Neuronal stem cell (in vitro differentiated cells): Measurements from ENCODE around the gene DNAAF8.

ENCODE experiments used
- DNase-seq: peaks from one replicate; pipeline ENCODE4 v3.0.0-alpha.2; 2013; ENCODE audit warnings: low spot score
- H2AFZ ChIP-seq: one replicate; pipeline ENCODE4 v1.6.1; 2013; ENCODE audit warnings: mild to moderate bottlenecking, low read length, inconsistent platforms
- H2AK5ac ChIP-seq: 2 replicates; pipeline ENCODE4 v1.6.1; 2013; ENCODE audit warnings: low read depth, mild to moderate bottlenecking, inconsistent platforms, low read length, moderate library complexity, mixed read lengths
- H2BK120ac ChIP-seq: 2 replicates; pipeline ENCODE4 v1.6.1; 2013; ENCODE audit warnings: low read depth, mild to moderate bottlenecking, inconsistent platforms, low read length, moderate library complexity, mixed read lengths
- H2BK12ac ChIP-seq: one replicate; pipeline ENCODE4 v1.6.1; 2013; ENCODE audit warnings: low read length, inconsistent platforms
- H2BK15ac ChIP-seq: 2 replicates; pipeline ENCODE4 v1.6.1; 2013; ENCODE audit warnings: mild to moderate bottlenecking, low read length, inconsistent platforms, mixed read lengths
- H2BK5ac ChIP-seq: one replicate; pipeline ENCODE4 v1.6.1; 2013; ENCODE audit warnings: inconsistent platforms, mild to moderate bottlenecking, low read length, moderate library complexity
- H3K14ac ChIP-seq: one replicate; pipeline ENCODE4 v1.6.1; 2013; ENCODE audit warnings: low read length, inconsistent platforms
- H3K18ac ChIP-seq: 2 replicates; pipeline ENCODE4 v1.6.1; 2013; ENCODE audit warnings: low read length, inconsistent platforms
- H3K23ac ChIP-seq: 2 replicates; pipeline ENCODE4 v1.6.1; 2013; ENCODE audit warnings: low read depth, mild to moderate bottlenecking, mixed read lengths, low read length, inconsistent platforms; ENCODE audit not compliant: poor library complexity
- H3K27ac ChIP-seq: replicated peaks from 3 replicates; pipeline ENCODE4 v1.5.1; 2013; ENCODE audit warnings: low read length, inconsistent platforms
- H3K27me3 ChIP-seq, 3 experiments: 2 replicates each; pipeline ENCODE4 v1.6.1; 2013; ENCODE audit warnings: low read length in 3 of 3, mild to moderate bottlenecking in 2 of 3, inconsistent platforms in 1 of 3, low read depth in 1 of 3, mixed read lengths in 1 of 3, moderate library complexity in 1 of 3; ENCODE audit not compliant: control insufficient read depth in 3 of 3, insufficient read depth in 3 of 3
- H3K36me3 ChIP-seq, 2 donors: replicated peaks in 1 of 2; 2 replicates each; pipeline ENCODE4 v1.6.1; 2013; ENCODE audit warnings: low read length in 2 of 2; ENCODE audit not compliant: control insufficient read depth in 2 of 2, insufficient read depth in 2 of 2
- H3K4ac ChIP-seq: 2 replicates; pipeline ENCODE4 v1.6.1; 2013; ENCODE audit warnings: inconsistent platforms, mild to moderate bottlenecking, low read length, moderate library complexity
- H3K4me1 ChIP-seq, 2 donors: 1 replicate in 1 of 2; 2 replicates in 1 of 2; pipeline ENCODE4 v1.6.1; 2013; ENCODE audit warnings: low read length in 2 of 2, low read depth in 1 of 2; ENCODE audit not compliant: control insufficient read depth in 2 of 2, insufficient read depth in 1 of 2
- H3K4me2 ChIP-seq: one replicate; pipeline ENCODE4 v1.6.1; 2013; ENCODE audit warnings: mild to moderate bottlenecking, low read length, inconsistent platforms; ENCODE audit not compliant: insufficient read depth, poor library complexity, severe bottlenecking
- H3K4me3 ChIP-seq, 2 donors: 2 replicates each; pipeline ENCODE4 v1.5.1; 2013; ENCODE audit warnings: low read length in 2 of 2, mild to moderate bottlenecking in 2 of 2, inconsistent platforms in 1 of 2, moderate library complexity in 1 of 2
- H3K79me1 ChIP-seq: one replicate; pipeline ENCODE4 v1.6.1; 2013; ENCODE audit warnings: low read depth, mild to moderate bottlenecking, inconsistent platforms, low read length, moderate library complexity
- H3K9ac ChIP-seq: one replicate; pipeline ENCODE4 v1.6.1; 2013; ENCODE audit warnings: mild to moderate bottlenecking, low read depth, low read length, inconsistent platforms; ENCODE audit not compliant: poor library complexity
- H3K9me3 ChIP-seq, 2 donors: replicated peaks in 1 of 2; 2 replicates each; pipeline versions ENCODE3 to v1.6.1; 2013; ENCODE audit warnings: low read length in 2 of 2, mild to moderate bottlenecking in 2 of 2, inconsistent platforms in 1 of 2, low read depth in 1 of 2, mixed read lengths in 1 of 2, moderate library complexity in 1 of 2; ENCODE audit not compliant: control insufficient read depth in 2 of 2, insufficient read depth in 1 of 2
- H4K8ac ChIP-seq: one replicate; pipeline ENCODE4 v1.6.1; 2013; ENCODE audit warnings: low read depth, mild to moderate bottlenecking, inconsistent platforms, low read length, moderate library complexity
- H4K91ac ChIP-seq: one replicate; pipeline ENCODE4 v1.6.1; 2013; ENCODE audit warnings: low read length, low read depth, mild to moderate bottlenecking, inconsistent platforms; ENCODE audit not compliant: poor library complexity
- WGBS, 2 donors: extraction: QIAGEN DNeasy Blood & Tissue Kit; methylation state at CpG; one replicate each; pipeline ENCODE4 v1.1.7; 2013; ENCODE audit warnings: missing lambda C conversion rate in 2 of 2, mixed read lengths in 1 of 2; ENCODE audit not compliant: insufficient read length in 2 of 2, insufficient replicate concordance in 1 of 2; ENCODE audit errors: extremely low coverage in 2 of 2; 5-methylcytosine and 5-hydroxymethylcytosine counted together

The DNAAF8 gene

GRCh38 chr16:4792951-4793513 is 58.7 kb downstream of the DNAAF8 start:
- Histone ChIP-seq H3K36me3 (peaks cover 3 to 4% of the 10 kb centered on the region in 2 donors), H3K27ac (no peak overlapping the region), H2BK12ac (no peak overlapping the region), H2AK5ac (no peak overlapping the region), H3K4ac (no peak overlapping the region), H2BK15ac (no peak overlapping the region), H3K23ac (no peak overlapping the region), H4K8ac (no peak overlapping the region), H4K91ac (no peak overlapping the region), H3K14ac (no peak overlapping the region), H3K9me3 (no peaks in the 10 kb centered on the region), H2BK5ac (no peak overlapping the region), H2AFZ (no peak overlapping the region), H2BK120ac (no peak overlapping the region), H3K9ac (no peak overlapping the region), H3K79me1 (no peaks in the 10 kb centered on the region), H3K18ac (no peak overlapping the region), H3K4me3 (no peak overlapping the region), H3K27me3 (peaks cover 0 to 2% (median 0%) of the 10 kb centered on the region in 3 experiments), H3K4me2 (no peak overlapping the region), H3K4me1 (peaks cover 3 to 4% of the 10 kb centered on the region in 2 donors)
- no peak for DNase-seq
- no CpG with 5 or more reads among the region's 13 CpGs for WGBS, 2 donors

- Histone ChIP-seq H3K79me1 (no peaks in the 10 kb centered on the region), H2BK12ac (peak within 1 kb of the TSS; percentile 22), H2AFZ (no peak within 1 kb of the TSS), H3K14ac (no peak within 1 kb of the TSS), H3K4me1 (no peaks in the 10 kb centered on the region), H2BK15ac (no peak within 1 kb of the TSS), H3K23ac (no peak within 1 kb of the TSS), H4K91ac (no peak within 1 kb of the TSS), H3K27me3 (peaks cover 0 to 2% (median 0%) of the 10 kb centered on the region in 3 experiments), H3K9me3 (no peaks in the 10 kb centered on the region), H3K4me3 (no peak within 1 kb of the TSS), H3K4me2 (no peak within 1 kb of the TSS), H2AK5ac (peak within 1 kb of the TSS; percentile 56), H3K27ac (no peak within 1 kb of the TSS), H4K8ac (peak within 1 kb of the TSS; percentile 82), H3K9ac (no peak within 1 kb of the TSS), H3K18ac (peak within 1 kb of the TSS; percentile 48), H3K4ac (no peak within 1 kb of the TSS), H3K36me3 (peaks cover 10 to 14% of the 10 kb centered on the region in 2 donors), H2BK120ac (no peak within 1 kb of the TSS), H2BK5ac (peak within 1 kb of the TSS; percentile 24)
- WGBS, 2 donors = no CpG with 5 or more reads among the region's 14 CpGs
- DNase-seq = no peak
These were observed 61.0 kb downstream of the DNAAF8 start, which contains the start of gene SMIM22 for GRCh38 chr16:4795181-4795827. Gene SMIM22, plus strand, starts transcription at chr16:4795369. Its CDS starts 366 bp downstream, at chr16:4795735.

- Histone ChIP-seq H2BK5ac (peak overlapping the region; percentile 24), H2AK5ac (no peak overlapping the region), H3K4me3 (no peak overlapping the region), H4K91ac (no peak overlapping the region), H3K4me1 (no peaks in the 10 kb centered on the region), H3K27ac (no peak overlapping the region), H2AFZ (no peak overlapping the region), H2BK15ac (no peak overlapping the region), H3K18ac (peak overlapping the region; percentile 48), H3K23ac (no peak overlapping the region), H3K9me3 (no peaks in the 10 kb centered on the region), H3K9ac (no peak overlapping the region), H2BK120ac (no peak overlapping the region), H3K27me3 (peaks cover 0 to 2% (median 0%) of the 10 kb centered on the region in 3 experiments), H4K8ac (no peak overlapping the region), H2BK12ac (peak overlapping the region; percentile 22), H3K36me3 (peaks cover 10 to 14% of the 10 kb centered on the region in 2 donors), H3K14ac (no peak overlapping the region), H3K79me1 (peaks cover 2% of the 10 kb centered on the region), H3K4me2 (no peak overlapping the region), H3K4ac (no peak overlapping the region)
- WGBS, 2 donors = no CpG with 5 or more reads among the region's 30 CpGs
- no peak for DNase-seq
These were observed 61.7 kb downstream of the DNAAF8 start for GRCh38 chr16:4795828-4796572.
